HG03558 (cell line): ENCODE measurements around the gene GIT2.
"Not testable (repeated sequence)": the region's sequence is repeated elsewhere in the genome, so short reads cannot be mapped to it uniquely, and the experiment has no call there.

ENCODE experiments used
- ATAC-seq: cut with Tn5 transposase; IDR thresholded peaks from one replicate; pipeline ENCODE4 v1.9.1; 2021; ENCODE audit warnings: moderate number of reproducible peaks; ENCODE audit not compliant: unreplicated experiment; ENCODE audit errors: extremely low read depth

GIT2 gene

DNA sequence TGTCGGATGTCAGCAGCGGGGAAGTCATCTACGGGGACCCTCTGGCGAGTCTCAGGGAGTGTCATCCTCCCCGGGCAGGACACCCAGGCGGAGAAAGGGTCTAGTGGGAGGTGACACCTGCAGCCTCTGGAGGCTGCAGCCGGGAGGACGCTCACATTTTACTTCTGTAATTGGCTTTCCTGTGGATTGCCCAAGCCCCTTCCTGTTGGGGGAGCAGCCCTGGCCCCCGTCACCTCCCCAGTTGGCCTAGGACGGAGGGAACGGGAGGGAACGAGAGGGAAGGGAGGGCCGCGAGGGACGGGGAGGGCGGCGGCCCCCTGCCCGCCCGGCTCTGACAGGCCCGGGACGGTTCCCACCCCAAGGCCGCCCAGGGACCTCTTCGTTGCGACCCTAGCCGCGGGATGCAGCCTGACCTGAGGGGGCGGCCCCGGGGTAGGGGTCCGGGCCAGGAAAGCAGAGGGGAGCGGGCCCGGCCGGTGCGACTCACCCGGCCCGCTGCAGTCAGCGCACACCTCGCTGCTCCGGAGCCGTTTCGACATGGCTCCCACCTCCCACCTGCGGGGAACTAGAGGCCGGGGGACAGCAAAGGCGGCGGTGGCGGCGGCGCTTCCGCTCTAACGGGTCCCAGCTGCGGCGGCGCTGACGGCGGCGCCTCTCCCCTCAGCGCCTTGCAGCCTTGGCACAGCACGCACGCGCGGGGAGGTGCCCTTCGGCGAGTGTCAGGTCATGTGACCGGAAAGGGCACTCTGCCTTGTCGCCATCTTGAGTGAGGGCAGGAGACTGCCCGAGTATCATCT lies at the start of gene GIT2:
TSS of gene GIT2 (minus strand) at position 683 of the 797 bp plus-strand sequence. CDS start at position 539, 144 bp downstream.
- peak; percentile 35 for ATAC-seq

DNA sequence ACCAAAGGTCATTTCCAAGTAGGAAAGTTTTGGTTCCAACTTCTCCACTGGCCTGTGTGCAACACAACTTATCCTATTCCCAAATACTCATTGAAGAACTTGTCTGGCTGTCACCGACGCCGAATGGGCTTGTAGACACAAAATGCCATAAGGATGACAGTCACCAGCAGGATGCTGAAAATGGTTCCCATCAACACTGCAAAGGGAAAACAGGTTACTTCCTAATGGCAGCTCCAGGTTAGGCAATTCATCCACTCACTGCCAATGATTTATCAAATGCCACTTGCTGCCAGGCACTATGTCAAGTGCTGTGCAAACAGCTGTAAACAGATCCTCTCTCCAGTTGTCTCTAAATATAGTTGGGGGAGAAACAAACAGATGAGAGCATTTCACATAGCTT lies 46.1 kb upstream of the GIT2 start:
- no peak for ATAC-seq

GRCh38 chr12:110039085-110039807 lies 43.1 kb upstream of the GIT2 start:
- ATAC-seq = no peak

DNA sequence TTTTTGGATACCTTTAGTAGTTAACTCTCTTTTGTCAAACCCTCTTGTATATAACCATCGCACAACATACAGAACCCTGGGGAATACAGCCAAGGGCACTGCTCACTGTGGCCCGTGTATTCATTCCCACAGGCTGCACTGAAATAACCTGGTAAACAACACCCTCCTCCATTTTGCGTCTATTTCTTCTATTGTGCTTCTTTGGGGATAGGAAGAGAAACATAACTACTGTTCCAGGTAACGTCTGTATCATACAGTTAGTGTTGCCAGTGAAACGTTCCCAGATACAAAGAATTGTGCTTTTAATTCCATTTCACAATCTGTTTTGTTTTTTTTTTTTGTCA lies 42.5 kb upstream of the GIT2 start:
- no peak for ATAC-seq

DNA sequence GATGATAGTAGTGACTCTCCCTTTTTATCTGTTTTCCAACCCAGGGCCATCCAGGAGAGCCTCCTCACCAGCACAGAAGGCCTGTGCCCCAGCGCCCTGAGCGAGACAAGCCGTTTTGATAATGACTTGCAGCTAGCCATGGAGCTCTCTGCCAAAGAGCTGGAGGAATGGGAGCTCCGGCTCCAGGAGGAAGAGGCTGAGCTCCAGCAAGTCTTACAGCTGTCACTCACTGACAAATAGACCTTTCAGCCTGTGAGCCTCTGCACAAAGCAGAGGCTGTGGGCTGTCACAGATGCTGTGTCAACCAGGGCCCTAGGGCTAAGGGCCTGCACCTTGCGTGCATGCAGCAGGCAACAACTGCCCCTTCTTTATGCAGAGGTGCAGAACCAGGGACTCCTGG lies 41.1 kb upstream of the GIT2 start:
- no peak for ATAC-seq

DNA sequence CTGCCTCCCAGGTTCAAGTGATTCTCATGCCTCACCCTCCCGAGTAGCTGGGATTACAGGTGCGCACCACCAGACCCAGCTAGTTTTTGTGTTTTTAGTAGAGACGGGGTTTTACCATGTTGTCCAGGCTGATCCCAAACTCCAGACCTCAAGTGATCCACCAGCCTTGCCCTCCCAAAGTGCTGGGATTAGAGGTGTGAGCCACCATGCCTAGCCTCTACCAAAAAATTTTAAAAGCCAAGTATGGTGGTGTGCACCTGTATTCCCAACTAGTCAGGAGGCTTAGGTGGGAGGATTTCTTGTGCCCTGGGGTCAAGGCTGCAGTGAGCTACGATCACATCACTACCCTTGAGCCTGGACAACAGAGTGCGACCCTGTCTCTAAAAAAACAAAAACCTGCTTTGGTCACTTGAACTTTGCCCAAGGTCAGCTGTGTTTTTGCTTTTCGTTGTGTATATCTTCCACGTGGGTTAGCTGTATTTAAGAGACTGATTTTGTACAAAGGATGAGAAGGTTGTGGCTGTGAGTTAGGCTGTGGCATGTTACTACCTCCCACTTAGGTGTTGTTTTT lies 39.5 kb upstream of the GIT2 start:
- ATAC-seq = no peak

GRCh38 chr12:110033888-110034287 lies 37.7 kb upstream of the GIT2 start:
- no peak for ATAC-seq

GRCh38 chr12:110029290-110029815 lies 33.2 kb upstream of the GIT2 start:
- no peak for ATAC-seq

GRCh38 chr12:110028323-110028722 lies 32.2 kb upstream of the GIT2 start:
- no peak for ATAC-seq

GRCh38 chr12:110024051-110024450 lies 27.9 kb upstream of the GIT2 start:
- no peak for ATAC-seq

DNA sequence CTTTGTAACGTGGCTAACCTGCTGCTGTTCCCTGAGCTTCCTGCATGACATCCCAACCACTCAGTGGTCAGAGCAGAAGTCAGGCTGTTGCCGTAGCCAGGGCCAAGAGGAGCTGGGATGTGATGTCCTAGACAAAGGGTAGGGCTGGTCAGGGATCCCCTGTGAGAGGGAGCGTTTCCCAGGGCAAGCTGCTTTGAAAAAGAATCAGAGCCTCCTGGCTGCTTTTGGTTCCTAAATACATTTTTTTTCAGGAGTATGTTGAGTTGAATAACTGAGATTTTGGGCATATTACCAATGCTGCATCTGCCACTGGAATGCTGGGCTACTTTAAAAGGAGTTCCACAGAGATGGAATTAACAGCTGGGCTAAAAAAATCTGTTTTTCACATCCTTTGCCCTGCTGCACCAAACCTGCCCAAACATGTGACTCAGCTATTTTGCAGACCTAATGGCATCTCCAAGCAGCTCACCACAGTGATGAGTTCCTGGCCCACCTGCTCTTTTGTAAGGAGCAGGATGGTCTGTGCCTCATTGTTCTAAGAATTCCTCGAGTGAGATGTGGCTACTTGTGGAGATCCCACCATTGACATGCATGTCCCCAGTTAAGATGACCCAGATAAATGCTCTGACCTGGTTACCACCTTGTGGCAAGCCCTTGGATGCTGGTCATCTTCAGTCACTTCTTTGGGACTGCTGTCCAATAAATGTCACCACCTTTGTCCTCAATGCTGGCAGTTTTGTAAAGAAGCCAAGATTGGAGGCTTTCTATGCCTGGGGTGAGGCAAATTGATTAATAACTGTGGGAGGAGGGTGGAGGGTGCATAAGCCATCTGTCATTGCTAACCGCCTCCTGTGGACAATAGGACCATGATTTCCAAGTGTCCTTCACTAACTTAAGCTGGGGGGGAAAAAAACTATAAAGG lies 27.2 kb upstream of the GIT2 start:
- ATAC-seq = no peak

DNA sequence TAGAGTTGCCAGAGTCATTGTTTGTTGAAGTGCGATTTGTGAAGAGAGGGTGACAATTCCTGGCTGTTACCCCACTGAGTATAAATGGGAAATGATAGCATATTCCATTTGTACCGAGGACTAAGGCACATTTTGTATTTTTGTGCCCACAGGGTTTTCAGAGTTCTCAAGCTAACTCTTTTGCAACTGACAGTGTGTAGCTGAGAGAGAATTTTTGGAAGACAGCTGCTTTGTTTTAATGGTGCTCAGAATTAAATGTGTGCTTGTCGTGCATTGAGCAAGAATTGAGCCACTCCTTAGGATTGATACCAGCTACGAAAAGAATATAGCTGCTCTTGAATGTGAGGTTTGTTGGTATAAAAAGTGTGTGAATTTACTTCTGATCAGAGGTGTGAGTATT lies 24.8 kb upstream of the GIT2 start:
- no peak for ATAC-seq

- no peak for ATAC-seq
These were observed 19.0 kb upstream of the GIT2 start for GRCh38 chr12:110015132-110015531.

DNA sequence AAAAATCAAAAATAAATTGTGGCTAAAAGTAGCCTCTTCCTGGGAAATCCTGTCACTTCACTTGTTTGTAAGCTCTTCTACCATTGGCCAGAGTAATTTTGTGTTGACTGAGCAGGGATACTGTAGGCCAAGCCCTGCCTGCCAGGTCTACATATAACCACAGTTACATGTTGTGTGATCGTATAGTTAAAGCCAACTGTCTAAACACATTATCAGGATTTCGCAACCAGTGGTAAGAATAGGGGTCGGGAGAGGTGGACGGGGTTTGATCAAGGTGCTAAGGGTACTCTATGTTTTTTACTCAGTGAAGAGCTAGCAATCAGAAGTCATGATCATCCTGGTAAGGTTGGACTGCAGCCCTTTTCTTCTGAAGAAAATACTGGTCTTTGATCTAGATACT lies 16.5 kb upstream of the GIT2 start:
- ATAC-seq = no peak

- no peak for ATAC-seq
These were observed 16.0 kb upstream of the GIT2 start for GRCh38 chr12:110012137-110012536.

- ATAC-seq = no peak
These were observed 14.9 kb upstream of the GIT2 start for GRCh38 chr12:110010853-110011723.

GRCh38 chr12:110008681-110009398 lies 12.7 kb upstream of the GIT2 start:
- not testable (repeated sequence) for ATAC-seq

DNA sequence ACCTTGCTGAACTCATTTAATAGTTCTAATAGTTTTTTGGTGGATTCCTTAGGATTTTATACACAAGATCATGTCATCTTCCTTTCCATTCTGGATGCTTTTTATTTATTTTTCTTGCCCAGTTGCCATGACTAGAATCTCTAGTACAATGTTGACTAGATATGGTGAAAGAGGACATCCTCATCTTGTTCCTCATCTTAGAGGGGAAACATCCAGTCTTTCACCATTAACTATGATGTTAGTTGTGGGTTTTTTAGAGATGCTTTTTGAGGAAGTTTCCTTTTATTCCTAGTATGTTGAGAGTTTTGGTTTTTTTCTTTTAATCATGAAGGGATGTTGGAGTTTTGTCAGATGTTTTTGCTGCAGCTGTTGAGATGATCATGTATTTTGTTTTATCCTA lies 11.7 kb upstream of the GIT2 start:
- no peak for ATAC-seq

GRCh38 chr12:110006115-110006514 lies 9.9 kb upstream of the GIT2 start:
- ATAC-seq = no peak
